Uterus (tissue), 2 donors: ENCODE results near the gene TRAPPC12.

ENCODE experiments used
- POLR2A ChIP-seq, 2 donors: fragments of 450-650 bp; IDR thresholded peaks; one replicate each; pipeline ENCODE4 v1.6.1; 2016; ENCODE audit warnings: antibody characterized with exemption in 2 of 2, mild to moderate bottlenecking in 1 of 2, moderate library complexity in 1 of 2
- TF ChIP-seq, protein P1 (sequence below), 4 experiments: fragments of 200-600 bp in 2 of 4; fragments of 450-650 bp in 2 of 4; sonication (generic) in 2 of 4; IDR thresholded peaks; one replicate each; pipeline ENCODE4 v1.5.1; 2016 to 2019; ENCODE audit warnings: antibody characterized with exemption in 4 of 4, mild to moderate bottlenecking in 2 of 4, moderate library complexity in 1 of 4

DNA sequence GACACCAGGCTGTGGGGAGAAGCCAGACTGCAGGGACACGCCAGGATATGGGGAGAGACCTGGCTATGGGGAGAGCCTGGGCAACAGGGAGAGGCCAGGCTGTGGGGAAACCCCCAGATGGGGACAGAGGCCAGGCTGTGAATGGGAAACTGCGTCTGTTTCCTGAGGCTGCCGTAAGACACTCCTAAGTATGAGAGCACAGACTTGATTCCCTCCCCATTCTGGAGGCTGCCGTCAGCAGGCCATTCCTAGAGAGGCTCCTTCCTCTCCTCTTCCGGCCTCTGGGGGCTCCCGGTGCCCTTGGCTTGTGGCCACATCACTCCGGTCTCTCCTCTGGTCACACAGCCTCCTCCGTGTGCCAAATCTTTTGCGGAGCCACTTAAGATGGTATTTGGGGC, 107.5 kb downstream of the TRAPPC12 start:
- TF ChIP-seq, protein P1, sequence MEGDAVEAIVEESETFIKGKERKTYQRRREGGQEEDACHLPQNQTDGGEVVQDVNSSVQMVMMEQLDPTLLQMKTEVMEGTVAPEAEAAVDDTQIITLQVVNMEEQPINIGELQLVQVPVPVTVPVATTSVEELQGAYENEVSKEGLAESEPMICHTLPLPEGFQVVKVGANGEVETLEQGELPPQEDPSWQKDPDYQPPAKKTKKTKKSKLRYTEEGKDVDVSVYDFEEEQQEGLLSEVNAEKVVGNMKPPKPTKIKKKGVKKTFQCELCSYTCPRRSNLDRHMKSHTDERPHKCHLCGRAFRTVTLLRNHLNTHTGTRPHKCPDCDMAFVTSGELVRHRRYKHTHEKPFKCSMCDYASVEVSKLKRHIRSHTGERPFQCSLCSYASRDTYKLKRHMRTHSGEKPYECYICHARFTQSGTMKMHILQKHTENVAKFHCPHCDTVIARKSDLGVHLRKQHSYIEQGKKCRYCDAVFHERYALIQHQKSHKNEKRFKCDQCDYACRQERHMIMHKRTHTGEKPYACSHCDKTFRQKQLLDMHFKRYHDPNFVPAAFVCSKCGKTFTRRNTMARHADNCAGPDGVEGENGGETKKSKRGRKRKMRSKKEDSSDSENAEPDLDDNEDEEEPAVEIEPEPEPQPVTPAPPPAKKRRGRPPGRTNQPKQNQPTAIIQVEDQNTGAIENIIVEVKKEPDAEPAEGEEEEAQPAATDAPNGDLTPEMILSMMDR (IDR thresholded peaks at IDR 0.05) = no peak
- no peak for TF ChIP-seq POLR2A (IDR thresholded peaks at IDR 0.05)
